Measurements from ENCODE around the gene EVC2. TPM values are rescaled to one million over a fixed set of nuclear protein-coding genes. Genes with fewer than 3 reads are reported as not detected.

Gene EVC2
- total and polyA plus RNA-seq, 9 of the 15 experiments (the other 6 are each of a cell fraction or from before 2014, with no cell fraction given), result 0.03 to 0.55 (median 0.38) TPM; not detected in 1

GRCh38 chr4:5572114-5572513, 136.2 kb downstream of the EVC2 start:
- Histone ChIP-seq H4K20me1 (replicated peaks; ENCODE audit: control insufficient read depth, insufficient read depth, low read length) (no peaks in the 10 kb centered on the region), H3K27ac (ENCODE audit: extremely low read depth, low read depth, low read length) (no peak overlapping the region), H2AFZ (ENCODE audit: low read depth, low read length) (no peak overlapping the region), H3K36me3 (ENCODE audit: control insufficient read depth, insufficient read depth, low read length) (no peaks in the 10 kb centered on the region), H3K27me3 (ENCODE audit: control insufficient read depth in 2 of 2, insufficient read depth in 2 of 2, low read length in 2 of 2) (peaks cover 0 to 4% of the 10 kb centered on the region in 2 experiments; a peak in 1 of 5 replicates), H3K79me2 (ENCODE audit: control insufficient read depth, insufficient read depth, low read length) (no peaks in the 10 kb centered on the region), H3K9me3 (replicated peaks; ENCODE audit: control insufficient read depth, insufficient read depth, low read depth, low read length) (no peaks in the 10 kb centered on the region), H3K4me1 (replicated peaks in 1 of 2; ENCODE audit: control insufficient read depth in 2 of 2, insufficient read depth in 2 of 2, low read length in 2 of 2) (no peaks in the 10 kb centered on the region), H3K9me1 (ENCODE audit: control insufficient read depth, insufficient read depth, low read length) (no peaks in the 10 kb centered on the region), H3K9ac (ENCODE audit: insufficient read depth in 1 of 2, low read depth in 2 of 2, low read length in 2 of 2) (no peak overlapping the region), H3K4me3 (no peak overlapping the region), H3K4me2 (ENCODE audit: insufficient read depth, low read length) (no peak overlapping the region)
- ATAC-seq (no peak), DNase-seq (ENCODE audit: extremely low read depth in 1 of 4, low spot score in 3 of 4) (no peak), FAIRE-seq (no peak)
- TF ChIP-seq, protein P1, sequence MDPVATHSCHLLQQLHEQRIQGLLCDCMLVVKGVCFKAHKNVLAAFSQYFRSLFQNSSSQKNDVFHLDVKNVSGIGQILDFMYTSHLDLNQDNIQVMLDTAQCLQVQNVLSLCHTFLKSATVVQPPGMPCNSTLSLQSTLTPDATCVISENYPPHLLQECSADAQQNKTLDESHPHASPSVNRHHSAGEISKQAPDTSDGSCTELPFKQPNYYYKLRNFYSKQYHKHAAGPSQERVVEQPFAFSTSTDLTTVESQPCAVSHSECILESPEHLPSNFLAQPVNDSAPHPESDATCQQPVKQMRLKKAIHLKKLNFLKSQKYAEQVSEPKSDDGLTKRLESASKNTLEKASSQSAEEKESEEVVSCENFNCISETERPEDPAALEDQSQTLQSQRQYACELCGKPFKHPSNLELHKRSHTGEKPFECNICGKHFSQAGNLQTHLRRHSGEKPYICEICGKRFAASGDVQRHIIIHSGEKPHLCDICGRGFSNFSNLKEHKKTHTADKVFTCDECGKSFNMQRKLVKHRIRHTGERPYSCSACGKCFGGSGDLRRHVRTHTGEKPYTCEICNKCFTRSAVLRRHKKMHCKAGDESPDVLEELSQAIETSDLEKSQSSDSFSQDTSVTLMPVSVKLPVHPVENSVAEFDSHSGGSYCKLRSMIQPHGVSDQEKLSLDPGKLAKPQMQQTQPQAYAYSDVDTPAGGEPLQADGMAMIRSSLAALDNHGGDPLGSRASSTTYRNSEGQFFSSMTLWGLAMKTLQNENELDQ (CRISPR knock-in tag; IDR thresholded peaks at IDR 0.05; ENCODE audit: borderline replicate concordance), result no peak
- no TSS peak for BruUV-seq (replicated peaks)
- POLR2A ChIA-PET, result no interaction called here
- intact Hi-C loops (cut with micrococcal nuclease), result no loop called here
- CTCF ChIA-PET (ENCODE audit: low intra/inter-chr PET ratio), result interaction anchor here (0.6 kb wide), 1 partner anchor 1084 kb away, joined by 4 read pairs; no protein-coding TSS in a partner anchor
- 6% methylated on average over 1 of the region's 2 CpGs for WGBS (ENCODE audit: insufficient coverage, low coverage, missing lambda C conversion rate)
- in situ Hi-C loops (cut with MboI), result no loop called here

GRCh38 chr4:5571646-5572045, 136.7 kb downstream of the EVC2 start:
- ChIA-PET CTCF (ENCODE audit: low intra/inter-chr PET ratio) (interaction anchor here (0.6 kb wide), 1 partner anchor 1083 kb away, joined by 4 read pairs; no protein-coding TSS in a partner anchor), POLR2A (no interaction called here)
- TF ChIP-seq ZFP36 (IDR thresholded peaks at IDR 0.05; ENCODE audit: low read depth, low read length, partially characterized antibody), result no peak
- TF ChIP-seq, protein P2, sequence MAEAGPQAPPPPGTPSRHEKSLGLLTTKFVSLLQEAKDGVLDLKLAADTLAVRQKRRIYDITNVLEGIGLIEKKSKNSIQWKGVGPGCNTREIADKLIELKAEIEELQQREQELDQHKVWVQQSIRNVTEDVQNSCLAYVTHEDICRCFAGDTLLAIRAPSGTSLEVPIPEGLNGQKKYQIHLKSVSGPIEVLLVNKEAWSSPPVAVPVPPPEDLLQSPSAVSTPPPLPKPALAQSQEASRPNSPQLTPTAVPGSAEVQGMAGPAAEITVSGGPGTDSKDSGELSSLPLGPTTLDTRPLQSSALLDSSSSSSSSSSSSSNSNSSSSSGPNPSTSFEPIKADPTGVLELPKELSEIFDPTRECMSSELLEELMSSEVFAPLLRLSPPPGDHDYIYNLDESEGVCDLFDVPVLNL (CRISPR knock-in tag; IDR thresholded peaks at IDR 0.05; ENCODE audit: low read depth), result no peak
- no peak for TF ChIP-seq SAFB2 (IDR thresholded peaks at IDR 0.05; ENCODE audit: borderline replicate concordance, low read depth, low read length, severe bottlenecking)
- no peak for TF ChIP-seq MAFK (IDR thresholded peaks at IDR 0.05; ENCODE audit: low read length)
- no peak for TF ChIP-seq CGGBP1 (CRISPR knock-in tag; IDR thresholded peaks at IDR 0.05)
- TF ChIP-seq SMAD1 (IDR thresholded peaks at IDR 0.05; ENCODE audit: low read depth, low read length, partially characterized antibody), result no peak
- no peak for TF ChIP-seq ZSCAN32 (CRISPR knock-in tag; IDR thresholded peaks at IDR 0.05)
- Histone ChIP-seq H3K79me2 (ENCODE audit: control insufficient read depth, insufficient read depth, low read length) (no peaks in the 10 kb centered on the region), H2AFZ (ENCODE audit: low read depth, low read length) (no peak overlapping the region), H3K9ac (ENCODE audit: insufficient read depth in 1 of 2, low read depth in 2 of 2, low read length in 2 of 2) (no peak overlapping the region), H3K27ac (ENCODE audit: extremely low read depth, low read depth, low read length) (no peak overlapping the region), H3K9me3 (replicated peaks; ENCODE audit: control insufficient read depth, insufficient read depth, low read depth, low read length) (no peaks in the 10 kb centered on the region), H3K4me2 (ENCODE audit: insufficient read depth, low read length) (no peak overlapping the region), H3K9me1 (ENCODE audit: control insufficient read depth, insufficient read depth, low read length) (no peaks in the 10 kb centered on the region), H4K20me1 (replicated peaks; ENCODE audit: control insufficient read depth, insufficient read depth, low read length) (no peaks in the 10 kb centered on the region), H3K27me3 (ENCODE audit: control insufficient read depth in 2 of 2, insufficient read depth in 2 of 2, low read length in 2 of 2) (peaks cover 0 to 4% of the 10 kb centered on the region in 2 experiments; a peak in 1 of 5 replicates), H3K4me3 (no peak overlapping the region), H3K36me3 (ENCODE audit: control insufficient read depth, insufficient read depth, low read length) (no peaks in the 10 kb centered on the region), H3K4me1 (replicated peaks in 1 of 2; ENCODE audit: control insufficient read depth in 2 of 2, insufficient read depth in 2 of 2, low read length in 2 of 2) (no peaks in the 10 kb centered on the region)
- no TSS peak for BruUV-seq (replicated peaks)
- FAIRE-seq (no peak), ATAC-seq (no peak), DNase-seq (ENCODE audit: extremely low read depth in 1 of 4, low spot score in 3 of 4) (no peak)
- WGBS (ENCODE audit: insufficient coverage, low coverage, missing lambda C conversion rate), result 0% methylated on average over 5 of the region's 5 CpGs
- intact Hi-C loops (cut with micrococcal nuclease) (no loop called here), in situ Hi-C loops (cut with MboI) (no loop called here)
